Gastroesophageal sphincter (tissue), 4 donors: ENCODE measurements around the gene SHQ1. TPM values are rescaled to one million over a fixed set of nuclear protein-coding genes. Genes with fewer than 3 reads are reported as not detected.
"Not testable (repeated sequence)": the region's sequence is repeated elsewhere in the genome, so short reads cannot be mapped to it uniquely, and the experiment has no call there.

ENCODE experiments used
- ATAC-seq: fragments of 150-250 bp; one replicate; pipeline ENCODE4 v1.9.1; 2016; ENCODE audit warnings: mild to moderate bottlenecking, moderate library complexity
- H3K27ac ChIP-seq, 4 donors: fragments of 200-600 bp; sonication (generic) in 3 of 4; 1 replicate in 3 of 4; 2 replicates in 1 of 4; pipeline ENCODE4 v1.5.1; 2016 to 2019
- H3K27me3 ChIP-seq: fragments of 200-600 bp; sonication (generic); one replicate; pipeline ENCODE4 v1.5.1; 2019
- H3K36me3 ChIP-seq, 2 donors: fragments of 200-600 bp; sonication (generic); one replicate each; pipeline ENCODE4 v1.5.1; 2019; ENCODE audit warnings: control low read depth in 1 of 2
- H3K4me1 ChIP-seq, 3 donors: fragments of 200-600 bp; sonication (generic); 1 replicate in 2 of 3; 2 replicates in 1 of 3; pipeline ENCODE4 v1.5.1; 2016 to 2019; ENCODE audit warnings: control low read depth in 2 of 3
- H3K4me3 ChIP-seq, 2 donors: fragments of 200-600 bp; sonication (generic); one replicate each; pipeline ENCODE4 v1.5.1; 2019; ENCODE audit warnings: mild to moderate bottlenecking in 1 of 2, moderate library complexity in 1 of 2
- H3K9me3 ChIP-seq, 3 donors: fragments of 200-600 bp; sonication (generic); one replicate each; pipeline ENCODE4 v1.5.1; 2017 to 2019; ENCODE audit warnings: control low read depth in 2 of 3
- CTCF ChIP-seq, 4 experiments: fragments of 200-600 bp in 2 of 4; fragments of 450-650 bp in 2 of 4; sonication (generic) in 1 of 4; IDR thresholded peaks; one replicate each; pipeline ENCODE4 v1.5.1; 2017 to 2019; ENCODE audit warnings: antibody characterized with exemption in 4 of 4, mild to moderate bottlenecking in 2 of 4, moderate library complexity in 2 of 4
- EP300 ChIP-seq: sonication (generic); formaldehyde crosslinking; IDR thresholded peaks from one replicate; pipeline ENCODE4 v1.6.1; 2017; ENCODE audit warnings: antibody characterized with exemption, mild to moderate bottlenecking
- POLR2A ChIP-seq, 2 donors: fragments of 450-650 bp; IDR thresholded peaks; one replicate each; pipeline ENCODE4 v1.6.1; 2017; ENCODE audit warnings: antibody characterized with exemption in 2 of 2, mild to moderate bottlenecking in 2 of 2, moderate library complexity in 1 of 2
- POLR2AphosphoS5 ChIP-seq: sonication (generic); formaldehyde crosslinking; IDR thresholded peaks from one replicate; pipeline ENCODE4 v1.6.1; 2017; ENCODE audit warnings: antibody characterized with exemption
- WGBS, 2 donors: methylation state at CpG; one replicate each; pipeline ENCODE4 v1.1.5; 2018; ENCODE audit warnings: low coverage in 1 of 2; 5-methylcytosine and 5-hydroxymethylcytosine counted together
- total RNA-seq, 4 donors: library from RNA; depleted of rRNA; stranded (reverse); fragments of >200 nt; gene quantifications; one replicate each; pipeline ENCODE4 v1.1.0, GENCODE V29; 2016

SHQ1 gene
- total RNA-seq, 4 donors from 2014 or later, result 7.0 to 17.1 (median 11.2) TPM

- no peaks in the 10 kb centered on the region for H3K9me3 ChIP-seq
- ATAC-seq, result no peak
- no peaks in the 10 kb centered on the region for H3K4me1 ChIP-seq
- 75 to 82% methylated on average over 10 to 16 of the region's 17 CpGs for WGBS, 2 donors
- H3K27ac ChIP-seq, result no peak overlapping the region
- H3K27me3 ChIP-seq, result no peaks in the 10 kb centered on the region
- no peak for TF ChIP-seq CTCF (IDR thresholded peaks at IDR 0.05)
- no peak for TF ChIP-seq POLR2A (IDR thresholded peaks at IDR 0.05)
- TF ChIP-seq EP300, result no peak
- TF ChIP-seq POLR2AphosphoS5, result no peak
- no peak overlapping the region for H3K4me3 ChIP-seq
- H3K36me3 ChIP-seq, result no peaks in the 10 kb centered on the region
These were observed 102.9 kb downstream of the SHQ1 start for GRCh38 chr3:72745146-72745999.

- ATAC-seq, result no peak
- no peak overlapping the region for H3K27ac ChIP-seq
- TF ChIP-seq POLR2A (IDR thresholded peaks at IDR 0.05) (no peak), EP300 (no peak), CTCF (IDR thresholded peaks at IDR 0.05) (no peak), POLR2AphosphoS5 (no peak)
- H3K27me3 ChIP-seq, result no peaks in the 10 kb centered on the region
- no peak overlapping the region for H3K4me3 ChIP-seq
- H3K36me3 ChIP-seq, result no peaks in the 10 kb centered on the region
- H3K4me1 ChIP-seq, result peaks cover 0 to 3% (median 0%) of the 10 kb centered on the region in 3 donors
- 40 to 57% methylated on average over 1 of the region's 1 CpG for WGBS, 2 donors
- no peaks in the 10 kb centered on the region for H3K9me3 ChIP-seq
These were observed 103.9 kb downstream of the SHQ1 start for GRCh38 chr3:72744330-72744729.

GRCh38 chr3:72739531-72740466, 108.4 kb downstream of the SHQ1 start:
- ATAC-seq, result no peak
- no peak for TF ChIP-seq CTCF (IDR thresholded peaks at IDR 0.05)
- TF ChIP-seq EP300, result no peak
- TF ChIP-seq POLR2A (IDR thresholded peaks at IDR 0.05), result no peak
- no peak for TF ChIP-seq POLR2AphosphoS5
- H3K4me3 ChIP-seq, result peak overlapping the region in 1 of 2 donors; percentile 56
- H3K27ac ChIP-seq, result no peak overlapping the region
- H3K27me3 ChIP-seq, result no peaks in the 10 kb centered on the region
- H3K9me3 ChIP-seq, result peaks cover 0 to 3% (median 0%) of the 10 kb centered on the region in 3 donors
- 84 to 89% methylated on average over 3 to 5 of the region's 6 CpGs for WGBS, 2 donors
- peaks cover 0 to 16% (median 0%) of the 10 kb centered on the region in 3 donors for H3K4me1 ChIP-seq
- H3K36me3 ChIP-seq, result no peaks in the 10 kb centered on the region

- Histone ChIP-seq H3K36me3 (no peaks in the 10 kb centered on the region), H3K27ac (peak overlapping the region in 2 of 4 donors; percentile 5 to 29), H3K4me3 (peak overlapping the region; percentile 23 to 56), H3K27me3 (no peaks in the 10 kb centered on the region), H3K4me1 (peaks cover 0 to 16% (median 0%) of the 10 kb centered on the region in 3 donors), H3K9me3 (peaks cover 0 to 12% (median 0%) of the 10 kb centered on the region in 3 donors)
- TF ChIP-seq POLR2AphosphoS5, result no peak
- peak in 2 of 4 experiments; percentile 8 to 30 for TF ChIP-seq CTCF (IDR thresholded peaks at IDR 0.05)
- whole genome bisulfite sequencing, 2 donors, result 0% methylated on average over 2 of the region's 53 CpGs; no CpG with 5 or more reads in 1 of the 2 donors
- ATAC-seq, result peak; percentile 72
These were observed 109.3 kb downstream of the SHQ1 start for GRCh38 chr3:72738752-72739530.

- ATAC-seq, H3K36me3 ChIP-seq, H3K27ac ChIP-seq, H3K27me3 ChIP-seq, H3K4me3 ChIP-seq: not testable (repeated sequence)
- WGBS, 2 donors, result 43 to 69% methylated on average over 1 of the region's 4 CpGs
- Histone ChIP-seq H3K4me1 (peaks cover 0 to 16% (median 0%) of the 10 kb centered on the region in 3 donors), H3K9me3 (peaks cover 0 to 35% (median 0%) of the 10 kb centered on the region in 3 donors)
These were observed 113.2 kb downstream of the SHQ1 start for GRCh38 chr3:72735072-72735471.
